K562 (cell line): ENCODE results near the gene NR6A1. TPM values are rescaled to one million over a fixed set of nuclear protein-coding genes. Genes with fewer than 3 reads are reported as not detected.

ENCODE experiments used
- ATAC-seq: fragments of 200-7000 bp; cut with Tn5 transposase; 3 replicates; pipeline ENCODE4 v1.9.1; 2020; ENCODE audit warnings: moderate library complexity
- BruUV-seq: library from RNA; stranded (reverse); fragments of 400-500 nt; replicated peaks from 2 replicates; lab custom pipeline; 2021; lab: Mats Ljungman, UMichigan
- CTCF ChIA-PET: fragments of 300-600 bp; formaldehyde crosslinking; extraction: SDS; loops from one replicate; lab custom pipeline; 2021; ENCODE audit warnings: low intra/inter-chr PET ratio; lab: Yijun Ruan, JAX
- POLR2A ChIA-PET: fragments of 300-600, 350-650 bp; sonication (Branson Sonifier 250); formaldehyde crosslinking; extraction: SDS; loops from one replicate; lab custom pipeline; 2021; ENCODE audit warnings: antibody characterized with exemption, inconsistent platforms; lab: Yijun Ruan, JAX
- DNase-seq, 4 experiments: peaks; one replicate each; pipeline versions ENCODE4 v3.0.0 to v3.0.0-alpha.2; 2011 to 2018; ENCODE audit warnings: low spot score in 3 of 4, mixed read lengths in 3 of 4; ENCODE audit errors: extremely low read depth in 1 of 4
- FAIRE-seq: peaks from 2 replicates; lab custom pipeline; 2011; peaks lifted over from hg19 to GRCh38; lab: Jason Lieb, UNC
- H2AFZ ChIP-seq: 2 replicates; pipeline ENCODE4 v1.6.0; 2011; ENCODE audit warnings: low read depth, low read length, control low read depth, inconsistent platforms
- H3K27ac ChIP-seq: fragments of 200-600 bp; 3 replicates; pipeline ENCODE4 v1.8.0; 2011; ENCODE audit warnings: low read depth, mild to moderate bottlenecking, control low read depth, inconsistent platforms, low read length, moderate library complexity, mixed read lengths; ENCODE audit errors: extremely low read depth
- H3K27me3 ChIP-seq, 2 experiments: fragments of 300-600 bp in 1 of 2; 2 replicates in 1 of 2; 3 replicates in 1 of 2; pipeline versions ENCODE4 v1.6.0 to v1.8.0; 2011; ENCODE audit warnings: inconsistent platforms in 2 of 2, low read length in 2 of 2, mild to moderate bottlenecking in 1 of 2, mixed read lengths in 1 of 2, moderate library complexity in 1 of 2; ENCODE audit not compliant: control insufficient read depth in 2 of 2, insufficient read depth in 2 of 2
- H3K36me3 ChIP-seq: fragments of 300-600 bp; 3 replicates; pipeline ENCODE4 v1.8.0; 2011; ENCODE audit warnings: mild to moderate bottlenecking, low read length, inconsistent platforms; ENCODE audit not compliant: control insufficient read depth, insufficient read depth
- H3K4me1 ChIP-seq, 2 experiments: fragments of 200-600 bp in 1 of 2; replicated peaks in 1 of 2; 2 replicates in 1 of 2; 3 replicates in 1 of 2; pipeline versions ENCODE4 v1.5.1 to v1.8.0; 2011; ENCODE audit warnings: inconsistent platforms in 2 of 2, low read length in 2 of 2, mild to moderate bottlenecking in 1 of 2, mixed read lengths in 1 of 2, moderate library complexity in 1 of 2; ENCODE audit not compliant: control insufficient read depth in 2 of 2, insufficient read depth in 2 of 2
- H3K4me2 ChIP-seq: 2 replicates; pipeline ENCODE4 v1.6.1; 2011; ENCODE audit warnings: low read length, control low read depth, inconsistent platforms, mixed read lengths; ENCODE audit not compliant: insufficient read depth
- H3K4me3 ChIP-seq: fragments of 200-600 bp; sonication (generic), shearing (Covaris generic); 2 replicates; pipeline ENCODE4 v1.5.1; 2016; ENCODE audit warnings: control low read depth, inconsistent platforms
- H3K79me2 ChIP-seq: fragments of 200-600 bp; 3 replicates; pipeline ENCODE4 v1.8.0; 2011; ENCODE audit warnings: low read length, inconsistent platforms; ENCODE audit not compliant: control insufficient read depth, insufficient read depth
- H3K9ac ChIP-seq, 2 experiments: 2 replicates each; pipeline versions ENCODE4 v1.6.0 to v1.6.1; 2011; ENCODE audit warnings: low read depth in 2 of 2, low read length in 2 of 2, control low read depth in 1 of 2, inconsistent platforms in 1 of 2, mild to moderate bottlenecking in 1 of 2, mixed read lengths in 1 of 2; ENCODE audit not compliant: insufficient read depth in 1 of 2
- H3K9me1 ChIP-seq: one replicate; pipeline ENCODE4 v1.6.0; 2011; ENCODE audit warnings: inconsistent platforms, mild to moderate bottlenecking, low read length, moderate library complexity; ENCODE audit not compliant: control insufficient read depth, insufficient read depth
- H3K9me3 ChIP-seq: replicated peaks from 2 replicates; pipeline ENCODE4 v1.5.1; 2011; ENCODE audit warnings: low read depth, low read length, inconsistent platforms; ENCODE audit not compliant: control insufficient read depth, insufficient read depth
- H4K20me1 ChIP-seq: replicated peaks from 2 replicates; pipeline ENCODE4 v1.6.1; 2011; ENCODE audit warnings: low read length, inconsistent platforms, mixed read lengths; ENCODE audit not compliant: control insufficient read depth, insufficient read depth
- GABPB1 ChIP-seq: sonication (generic); formaldehyde crosslinking; IDR thresholded peaks from 2 replicates; pipeline ENCODE4 v1.8.0; 2022; ENCODE audit warnings: mild to moderate bottlenecking, missing genetic modification reagents
- GATAD2B ChIP-seq: fragments of 450-650 bp; IDR thresholded peaks from 2 replicates; pipeline ENCODE4 v1.6.1; 2017; ENCODE audit warnings: mild to moderate bottlenecking, borderline replicate concordance
- HOXB6 ChIP-seq: fragments of 250-450 bp; sonication (Bioruptor Pico); IDR thresholded peaks from 2 replicates; pipeline ENCODE4 v1.5.1; 2022; ENCODE audit warnings: mild to moderate bottlenecking, borderline replicate concordance
- MBD2 ChIP-seq: sonication (generic); IDR thresholded peaks from 2 replicates; pipeline ENCODE4 v1.6.1; 2016; ENCODE audit warnings: low read depth, borderline replicate concordance
- NR1H2 ChIP-seq: sonication (generic); formaldehyde crosslinking; IDR thresholded peaks from 2 replicates; pipeline ENCODE4 v1.4.0; 2020; ENCODE audit warnings: mild to moderate bottlenecking, missing genetic modification reagents
- PHF20 ChIP-seq: fragments of 450-650 bp; IDR thresholded peaks from 2 replicates; pipeline ENCODE4 v1.6.1; 2018; ENCODE audit not compliant: partially characterized antibody
- PML ChIP-seq: IDR thresholded peaks from 2 replicates; pipeline ENCODE4 v1.6.1; 2012; ENCODE audit warnings: low read length, inconsistent platforms
- RFX1 ChIP-seq: fragments of 450-650 bp; IDR thresholded peaks from 2 replicates; pipeline ENCODE4 v1.6.1; 2016; ENCODE audit warnings: mild to moderate bottlenecking, moderate library complexity
- STAT5B ChIP-seq: fragments of 250-450 bp; sonication (Bioruptor Pico); IDR thresholded peaks from 2 replicates; pipeline ENCODE4 v1.8.0; 2021; ENCODE audit warnings: mild to moderate bottlenecking, inconsistent platforms
- ZNF445 ChIP-seq: fragments of 250-450 bp; sonication (Bioruptor Pico); IDR thresholded peaks from 2 replicates; pipeline ENCODE4 v1.4.0; 2020; ENCODE audit warnings: low read depth, mild to moderate bottlenecking, moderate library complexity
- WGBS: fragments of 100-300 bp; shearing (Covaris generic); methylation state at CpG from one replicate; pipeline ENCODE4 v1.1.6; 2016; ENCODE audit warnings: low coverage, mixed read lengths; ENCODE audit not compliant: insufficient coverage; ENCODE audit errors: missing lambda C conversion rate; 5-methylcytosine and 5-hydroxymethylcytosine counted together
- in situ Hi-C: fragments of 300-500 bp; cut with MboI; formaldehyde crosslinking; loops from 4 replicates; pipeline ENCODE4 v1.15.0; 2018; ENCODE audit warnings: inconsistent platforms, mixed read lengths
- intact Hi-C: fragments of 100-400 bp; cut with micrococcal nuclease; formaldehyde crosslinking; loops from 2 replicates; pipeline ENCODE4 v1.14.2; 2022
- polyA plus RNA-seq, 8 experiments: library from polyadenylated mRNA; depleted of rRNA in 4 of 8; stranded (reverse) in 5 of 8; unstranded in 3 of 8; fragments of >200 nt; fragmentation: Nextera tagmentation in 2 of 8; fragmentation: Illumina TruSeq in 1 of 8; extraction: Ambion mirVana in 2 of 8; extraction: Trizol in 1 of 8; gene quantifications; 2 replicates each; pipeline versions ENCODE4 v1.2.1 to v1.2.3, GENCODE V29; 2011 to 2014; ENCODE audit warnings: inconsistent platforms in 1 of 8, missing spikeins in 1 of 8
- total RNA-seq, 7 experiments: library from RNA; depleted of rRNA in 6 of 7; stranded (reverse); fragments of >200 nt in 6 of 7; fragmentation: Illumina TruSeq in 2 of 7; extraction: Trizol in 2 of 7; gene quantifications; 2 replicates each; pipeline versions ENCODE4 v1.2.1 to v1.2.3, GENCODE V29; 2011 to 2021; ENCODE audit warnings: low replicate concordance in 1 of 7
- TF ChIP-seq, protein P1 (sequence below): fragments of 250-450 bp; sonication (Bioruptor Pico); IDR thresholded peaks from 2 replicates; pipeline ENCODE4 v1.8.0; 2022; ENCODE audit warnings: inconsistent platforms, mild to moderate bottlenecking, moderate library complexity, borderline replicate concordance
- TF ChIP-seq, protein P2 (sequence below): fragments of 450-650 bp; IDR thresholded peaks from 2 replicates; pipeline ENCODE4 v1.6.1; 2016
- TF ChIP-seq, protein P3 (sequence below), 2 experiments: fragments of 450-650 bp in 1 of 2; sonication (generic) in 1 of 2; formaldehyde crosslinking in 1 of 2; IDR thresholded peaks in 1 of 2; conservative IDR thresholded peaks in 1 of 2; 2 replicates each; pipeline versions ENCODE4 v1.6.1 to v1.8.1; 2016 to 2023; ENCODE audit warnings: mild to moderate bottlenecking in 2 of 2, moderate library complexity in 2 of 2, inconsistent platforms in 1 of 2, missing genetic modification reagents in 1 of 2

Gene NR6A1
- total and polyA plus RNA-seq, 9 of the 15 experiments (the other 6 are each of a cell fraction or from before 2014, with no cell fraction given): 9.7 to 55.4 (median 28.3) TPM

DNA sequence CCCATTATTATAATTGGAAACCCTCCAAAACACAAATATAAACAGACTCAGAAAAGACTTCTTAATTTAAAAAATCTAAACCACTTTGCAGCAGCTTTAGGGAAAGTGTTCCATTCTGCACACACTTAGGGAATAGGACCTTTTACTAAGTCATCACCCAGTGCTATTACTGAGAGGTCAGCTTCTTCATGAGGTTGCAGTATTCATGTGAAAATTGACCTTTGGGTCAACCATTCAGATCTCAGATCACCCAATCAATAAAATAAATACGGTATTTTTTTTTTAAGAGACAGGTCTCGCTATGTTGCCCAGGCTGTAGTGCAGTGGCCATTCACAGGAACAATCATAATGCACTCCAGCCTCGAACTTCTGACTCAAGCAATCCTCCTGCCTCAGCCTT lies 21.8 kb downstream of the NR6A1 start:
- no peaks in the 10 kb centered on the region for H3K9me3 ChIP-seq
- no peak for TF ChIP-seq GATAD2B
- TF ChIP-seq, protein P1, sequence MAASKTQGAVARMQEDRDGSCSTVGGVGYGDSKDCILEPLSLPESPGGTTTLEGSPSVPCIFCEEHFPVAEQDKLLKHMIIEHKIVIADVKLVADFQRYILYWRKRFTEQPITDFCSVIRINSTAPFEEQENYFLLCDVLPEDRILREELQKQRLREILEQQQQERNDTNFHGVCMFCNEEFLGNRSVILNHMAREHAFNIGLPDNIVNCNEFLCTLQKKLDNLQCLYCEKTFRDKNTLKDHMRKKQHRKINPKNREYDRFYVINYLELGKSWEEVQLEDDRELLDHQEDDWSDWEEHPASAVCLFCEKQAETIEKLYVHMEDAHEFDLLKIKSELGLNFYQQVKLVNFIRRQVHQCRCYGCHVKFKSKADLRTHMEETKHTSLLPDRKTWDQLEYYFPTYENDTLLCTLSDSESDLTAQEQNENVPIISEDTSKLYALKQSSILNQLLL: no peak
- ChIA-PET POLR2A (interaction anchor here (0.6 kb wide), 1 partner anchor 46 kb away, joined by 4 read pairs; no protein-coding TSS in a partner anchor), CTCF (no interaction called here)
- BruUV-seq: no TSS peak
- in situ Hi-C loops (no loop called here), intact Hi-C loops (no loop called here)
- H3K4me1 ChIP-seq: peaks cover 4 to 28% of the 10 kb centered on the region in 2 experiments; a peak in 3 of 5 replicates
- H3K27ac ChIP-seq: no peak overlapping the region
- no peak overlapping the region for H3K4me3 ChIP-seq
- WGBS: 76% methylated on average over 3 of the region's 3 CpGs
- H3K79me2 ChIP-seq: peaks cover 89% of the 10 kb centered on the region
- no peak for ATAC-seq
- H3K27me3 ChIP-seq: no peaks in the 10 kb centered on the region
- no peaks in the 10 kb centered on the region for H3K36me3 ChIP-seq
- H3K9me1 ChIP-seq: no peaks in the 10 kb centered on the region
- H4K20me1 ChIP-seq: no peaks in the 10 kb centered on the region; the same call in 1 of the 2 replicates
- DNase-seq: no peak
- H2AFZ ChIP-seq: no peak overlapping the region
- no peak for FAIRE-seq
- no peak overlapping the region for H3K9ac ChIP-seq
- H3K4me2 ChIP-seq: no peak overlapping the region

DNA sequence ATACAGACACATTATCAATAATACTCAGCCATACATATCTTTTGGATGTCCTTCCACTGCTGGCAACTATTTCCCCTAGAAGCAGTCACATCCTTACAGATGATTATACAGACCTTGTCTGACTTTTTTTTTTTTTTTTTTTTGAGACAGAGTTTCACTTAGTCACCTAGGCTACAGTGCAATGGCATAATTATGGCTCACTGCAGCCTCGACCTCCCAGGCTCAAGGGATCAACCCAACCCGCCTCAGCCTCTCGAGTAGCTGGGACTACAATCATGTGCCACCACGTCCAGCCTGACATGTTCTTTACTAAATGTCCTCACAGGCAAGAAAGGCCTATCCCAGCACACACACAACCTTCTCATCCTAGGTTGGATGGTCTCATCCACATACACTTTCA lies 24.0 kb downstream of the NR6A1 start:
- ChIA-PET POLR2A (interaction anchor here (0.6 to 1.2 kb wide), 3 partner anchors 10 to 18 kb away, joined by 3 to 5 read pairs (median 3); no protein-coding TSS in a partner anchor), CTCF (interaction anchor here (1.1 kb wide), 1 partner anchor 32 kb away, joined by 3 read pairs; no protein-coding TSS in a partner anchor)
- Histone ChIP-seq H3K4me3 (no peak overlapping the region), H3K27ac (peak overlapping the region; percentile 29; the same call in 2 of the 3 replicates), H2AFZ (no peak overlapping the region; the same call in 1 of the 2 replicates), H3K4me2 (peak overlapping the region; percentile 40), H3K79me2 (peaks cover 86% of the 10 kb centered on the region), H3K36me3 (no peaks in the 10 kb centered on the region), H3K9ac (peak overlapping the region in 1 of 2 experiments; percentile 11; a peak in 1 of 4 replicates), H3K27me3 (no peaks in the 10 kb centered on the region), H4K20me1 (no peaks in the 10 kb centered on the region), H3K9me3 (no peaks in the 10 kb centered on the region), H3K9me1 (no peaks in the 10 kb centered on the region), H3K4me1 (peaks cover 10 to 29% of the 10 kb centered on the region in 2 experiments; a peak in 4 of 5 replicates)
- no TSS peak for BruUV-seq
- no peak for FAIRE-seq
- no peak for DNase-seq
- WGBS: 30% methylated on average over 4 of the region's 4 CpGs
- ATAC-seq: no peak; the same call in 2 of the 3 replicates
- in situ Hi-C loops (no loop called here), intact Hi-C loops (no loop called here)
- TF ChIP-seq, protein P2, sequence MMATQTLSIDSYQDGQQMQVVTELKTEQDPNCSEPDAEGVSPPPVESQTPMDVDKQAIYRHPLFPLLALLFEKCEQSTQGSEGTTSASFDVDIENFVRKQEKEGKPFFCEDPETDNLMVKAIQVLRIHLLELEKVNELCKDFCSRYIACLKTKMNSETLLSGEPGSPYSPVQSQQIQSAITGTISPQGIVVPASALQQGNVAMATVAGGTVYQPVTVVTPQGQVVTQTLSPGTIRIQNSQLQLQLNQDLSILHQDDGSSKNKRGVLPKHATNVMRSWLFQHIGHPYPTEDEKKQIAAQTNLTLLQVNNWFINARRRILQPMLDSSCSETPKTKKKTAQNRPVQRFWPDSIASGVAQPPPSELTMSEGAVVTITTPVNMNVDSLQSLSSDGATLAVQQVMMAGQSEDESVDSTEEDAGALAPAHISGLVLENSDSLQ: 0 out of 2 replicates have a peak, but pooled peaks have one; percentile 22
- TF ChIP-seq MBD2 (no peak), PHF20 (no peak), NR1H2 (CRISPR knock-in tag) (no peak), GABPB1 (CRISPR knock-in tag) (no peak), RFX1 (peak; percentile 54; the same call in 1 of the 2 replicates), STAT5B (CRISPR knock-in tag) (no peak), HOXB6 (no peak), ZNF445 (CRISPR knock-in tag) (no peak), PML (no peak)
- TF ChIP-seq, protein P3, sequence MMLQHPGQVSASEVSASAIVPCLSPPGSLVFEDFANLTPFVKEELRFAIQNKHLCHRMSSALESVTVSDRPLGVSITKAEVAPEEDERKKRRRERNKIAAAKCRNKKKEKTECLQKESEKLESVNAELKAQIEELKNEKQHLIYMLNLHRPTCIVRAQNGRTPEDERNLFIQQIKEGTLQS (IDR thresholded peaks at IDR 0.05): no peak
- TF ChIP-seq, protein P3 (CRISPR knock-in tag; conservative IDR thresholded peaks at IDR 0.05): no peak
